Fibroblast of lung (primary cell): ENCODE data around the gene SLC43A1. TPM values are rescaled to one million over a fixed set of nuclear protein-coding genes. Genes with fewer than 3 reads are reported as not detected.

Experiments
- DNase-seq, 2 donors: peaks; one replicate each; pipeline versions ENCODE4 v3.0.0 to v3.0.0-alpha.2; 2010; ENCODE audit warnings: low read depth in 2 of 2
- H2AFZ ChIP-seq: 2 replicates; pipeline ENCODE4 v1.5.1; 2012; ENCODE audit warnings: low read length, control low read depth, inconsistent platforms
- H3K27ac ChIP-seq: 2 replicates; pipeline ENCODE4 v1.5.1; 2011; ENCODE audit warnings: low read length, control low read depth; ENCODE audit not compliant: insufficient read depth
- H3K27me3 ChIP-seq: 2 replicates; pipeline ENCODE4 v1.5.1; 2011; ENCODE audit warnings: mild to moderate bottlenecking, low read length; ENCODE audit not compliant: control insufficient read depth, insufficient read depth
- H3K36me3 ChIP-seq: 2 replicates; pipeline ENCODE4 v1.5.1; 2011; ENCODE audit warnings: low read length; ENCODE audit not compliant: control insufficient read depth, insufficient read depth
- H3K4me1 ChIP-seq: 2 replicates; pipeline ENCODE4 v1.5.1; 2011; ENCODE audit warnings: low read length; ENCODE audit not compliant: control insufficient read depth, insufficient read depth; ENCODE audit errors: extremely low read depth
- H3K4me2 ChIP-seq: 2 replicates; pipeline ENCODE4 v1.5.1; 2011; ENCODE audit warnings: low read length, control low read depth; ENCODE audit not compliant: insufficient read depth; ENCODE audit errors: extremely low read depth
- H3K4me3 ChIP-seq, 4 experiments: fragments of 200-600 bp in 1 of 4; sonication (generic) in 1 of 4; replicated peaks in 1 of 4; 2 replicates each; pipeline ENCODE4 v1.5.1; 2011 to 2016; ENCODE audit warnings: low read length in 4 of 4, low read depth in 3 of 4, mild to moderate bottlenecking in 3 of 4, control low read depth in 2 of 4, inconsistent platforms in 1 of 4, mixed read lengths in 1 of 4; ENCODE audit not compliant: insufficient read depth in 1 of 4; ENCODE audit errors: control extremely low read depth in 1 of 4
- H3K79me2 ChIP-seq: 2 replicates; pipeline ENCODE4 v1.5.1; 2012; ENCODE audit warnings: mild to moderate bottlenecking, low read length, inconsistent platforms; ENCODE audit not compliant: control insufficient read depth, insufficient read depth
- H3K9ac ChIP-seq: 2 replicates; pipeline ENCODE4 v1.5.1; 2011; ENCODE audit warnings: mild to moderate bottlenecking, low read length, control low read depth; ENCODE audit not compliant: insufficient read depth
- H3K9me3 ChIP-seq: 2 replicates; pipeline ENCODE4 v1.5.1; 2012; ENCODE audit warnings: low read depth, low read length; ENCODE audit not compliant: control insufficient read depth, insufficient read depth
- H4K20me1 ChIP-seq: 2 replicates; pipeline ENCODE4 v1.5.1; 2011; ENCODE audit warnings: low read length; ENCODE audit not compliant: control insufficient read depth, insufficient read depth; ENCODE audit errors: extremely low read depth
- CTCF ChIP-seq, 2 donors: IDR thresholded peaks in 1 of 2; conservative IDR thresholded peaks in 1 of 2; 1 replicate in 1 of 2; 2 replicates in 1 of 2; pipeline ENCODE4 v1.5.1; 2011 to 2012; ENCODE audit warnings: low read length in 2 of 2, control low read depth in 1 of 2, inconsistent platforms in 1 of 2, low read depth in 1 of 2, mild to moderate bottlenecking in 1 of 2
- EZH2 ChIP-seq: IDR thresholded peaks from 2 replicates; pipeline ENCODE4 v1.5.1; 2012; ENCODE audit warnings: low read length, control low read depth, mild to moderate bottlenecking; ENCODE audit errors: missing control alignments
- polyA plus RNA-seq, 2 donors: library from polyadenylated mRNA; depleted of rRNA in 1 of 2; stranded (reverse) in 1 of 2; unstranded in 1 of 2; fragments of >200 nt; gene quantifications; 2 replicates each; pipeline ENCODE4 v1.2.1, GENCODE V29; 2011 to 2012; ENCODE audit warnings: missing spikeins in 1 of 2
- total RNA-seq: library from RNA; depleted of rRNA; stranded (reverse); fragments of >200 nt; gene quantifications from 2 replicates; pipeline ENCODE4 v1.2.1, GENCODE V29; 2014

The SLC43A1 gene
- total and polyA plus RNA-seq, 2 donors (not counting 1 experiment from before 2014, with no cell fraction given) = 13.2 to 19.8 TPM

- H3K27ac ChIP-seq = no peak overlapping the region
- DNase-seq = no peak
Observed at GRCh38 chr11:57496109-57496820, 19.2 kb downstream of the SLC43A1 start.

GRCh38 chr11:57493507-57494503 is 21.7 kb downstream of the SLC43A1 start:
- Histone ChIP-seq H3K9ac (no peak overlapping the region), H2AFZ (no peak overlapping the region), H3K4me3 (no peak overlapping the region), H3K27me3 (no peaks in the 10 kb centered on the region), H3K79me2 (no peaks in the 10 kb centered on the region), H3K9me3 (no peaks in the 10 kb centered on the region), H4K20me1 (no peaks in the 10 kb centered on the region), H3K27ac (no peak overlapping the region), H3K4me1 (no peaks in the 10 kb centered on the region), H3K4me2 (no peak overlapping the region), H3K36me3 (peaks cover 2% of the 10 kb centered on the region)
- no peak for DNase-seq
- TF ChIP-seq EZH2 (no peak), CTCF (conservative IDR thresholded peaks at IDR 0.05 in 1 of 2, IDR thresholded peaks at IDR 0.05 in 1 of 2; ENCODE audit: low read depth in 1 of 2, low read length in 2 of 2) (peak; percentile 87 to 88)

More at GRCh38 chr11:57496109-57496820, 19.2 kb downstream of the SLC43A1 start:
- Histone ChIP-seq H3K36me3 (peaks cover 4% of the 10 kb centered on the region), H3K4me3 (no peak overlapping the region), H3K79me2 (no peaks in the 10 kb centered on the region), H2AFZ (no peak overlapping the region), H3K9ac (no peak overlapping the region), H3K4me1 (peaks cover 7% of the 10 kb centered on the region), H3K9me3 (no peaks in the 10 kb centered on the region), H3K4me2 (no peak overlapping the region), H4K20me1 (no peaks in the 10 kb centered on the region), H3K27me3 (no peaks in the 10 kb centered on the region)
- no peak for TF ChIP-seq EZH2
- no peak for TF ChIP-seq CTCF (conservative IDR thresholded peaks at IDR 0.05 in 1 of 2, IDR thresholded peaks at IDR 0.05 in 1 of 2; ENCODE audit: low read depth in 1 of 2, low read length in 2 of 2)
